ENCODE data around the gene ADPRM.
A peak's percentile ranks its signal among the peaks of the same experiment; 100 is the strongest.
"Not testable (repeated sequence)": the region's sequence is repeated elsewhere in the genome, so short reads cannot be mapped to it uniquely, and the experiment has no call there.

ADPRM gene

DNA sequence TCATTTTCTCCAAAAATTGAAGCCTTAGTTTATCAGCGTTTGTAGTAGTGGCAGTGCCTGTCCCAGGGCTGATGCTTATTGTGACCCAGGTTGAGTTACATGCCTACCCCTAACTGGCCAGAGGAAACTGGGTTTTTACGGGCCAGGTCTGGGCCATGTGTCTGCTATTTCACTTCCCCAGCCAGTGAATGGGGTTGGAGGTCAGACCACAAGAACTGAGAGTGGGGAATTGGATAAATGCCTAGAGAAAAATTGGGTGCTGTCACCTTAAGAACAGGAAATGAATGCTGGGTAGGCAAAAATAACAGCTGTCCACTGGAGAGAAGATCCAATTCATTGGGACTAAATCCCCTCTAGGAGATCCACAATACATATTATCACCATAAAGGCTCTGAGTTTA, 5.2 kb downstream of the ADPRM start:
- peak; percentile 27 for DNase-seq

DNA sequence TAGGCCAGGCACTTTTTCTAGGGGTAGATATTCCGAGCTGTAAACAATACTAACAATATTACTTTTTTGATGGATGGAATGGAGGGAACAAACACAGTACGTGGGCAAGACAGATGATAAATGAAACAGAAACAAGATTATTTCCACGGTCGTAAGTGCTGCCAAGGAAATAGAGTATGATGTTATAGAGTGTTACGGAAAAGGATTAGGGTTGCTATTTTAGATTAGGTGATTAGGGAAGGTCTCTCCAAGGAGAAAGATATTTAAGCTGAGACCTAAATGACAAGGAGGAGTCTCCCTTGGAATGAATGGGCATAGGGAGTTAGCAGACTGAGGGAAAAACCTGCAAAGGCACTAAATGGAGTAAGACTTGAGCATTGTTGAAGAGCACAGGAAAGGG, 8.3 kb downstream of the ADPRM start:
- DNase-seq, result no peak

DNA sequence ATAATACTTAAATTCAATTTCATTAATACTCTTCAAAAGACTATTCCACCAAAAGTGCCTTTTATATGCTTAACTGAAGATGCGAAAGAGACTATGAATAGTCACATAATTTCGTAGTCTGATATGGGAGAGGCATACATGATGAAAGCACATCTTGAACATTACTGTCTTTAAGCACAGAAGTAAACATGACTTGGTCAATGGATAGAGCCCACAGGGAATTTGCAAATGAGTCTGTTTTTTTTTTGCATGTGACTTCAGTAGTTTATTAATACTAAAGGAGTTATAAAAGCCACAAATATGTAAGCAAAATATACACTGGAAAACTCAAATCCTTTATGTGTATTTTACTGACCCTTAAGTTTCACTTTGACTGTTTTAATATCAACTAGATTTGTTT, 15.9 kb downstream of the ADPRM start:
- DNase-seq, result no peak

DNA sequence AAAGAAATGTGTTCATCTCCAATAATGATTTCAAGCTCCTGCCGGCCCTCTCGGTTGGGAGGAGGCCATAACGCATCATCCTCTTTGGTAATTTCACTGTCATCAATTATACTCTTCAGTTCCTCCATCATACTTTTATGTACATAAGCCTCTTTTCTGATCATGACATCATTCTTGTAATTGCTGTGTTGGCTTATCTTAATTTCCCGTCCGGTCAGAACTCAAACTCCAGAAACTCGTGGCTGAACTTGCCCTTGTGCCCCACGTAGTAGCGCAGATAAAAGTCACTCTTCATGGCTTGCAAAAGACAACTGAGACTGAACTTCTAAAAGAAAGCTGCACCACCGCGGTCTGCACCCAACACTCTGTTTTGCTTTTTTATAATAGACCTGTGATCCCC, 18.8 kb downstream of the ADPRM start:
- no peak for DNase-seq

DNA sequence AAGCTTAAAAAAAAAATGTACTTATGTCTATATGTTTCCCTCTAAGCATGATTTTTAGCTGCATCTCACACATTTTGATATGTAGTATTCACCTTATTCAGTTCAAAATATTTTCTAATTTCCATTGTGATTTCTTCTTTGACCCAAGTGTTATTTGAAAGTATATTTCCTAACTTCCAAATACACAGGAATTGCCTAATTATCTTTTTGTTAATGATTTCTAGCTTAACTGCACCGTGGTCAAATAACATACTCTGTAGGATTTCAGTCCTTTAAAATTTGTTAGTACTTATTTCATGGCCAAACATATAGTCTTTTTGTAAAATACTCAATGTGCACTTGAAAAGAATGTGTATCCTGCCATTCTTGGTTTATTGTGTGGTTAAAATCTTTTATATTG, 21.2 kb downstream of the ADPRM start:
- DNase-seq, result no peak

DNA sequence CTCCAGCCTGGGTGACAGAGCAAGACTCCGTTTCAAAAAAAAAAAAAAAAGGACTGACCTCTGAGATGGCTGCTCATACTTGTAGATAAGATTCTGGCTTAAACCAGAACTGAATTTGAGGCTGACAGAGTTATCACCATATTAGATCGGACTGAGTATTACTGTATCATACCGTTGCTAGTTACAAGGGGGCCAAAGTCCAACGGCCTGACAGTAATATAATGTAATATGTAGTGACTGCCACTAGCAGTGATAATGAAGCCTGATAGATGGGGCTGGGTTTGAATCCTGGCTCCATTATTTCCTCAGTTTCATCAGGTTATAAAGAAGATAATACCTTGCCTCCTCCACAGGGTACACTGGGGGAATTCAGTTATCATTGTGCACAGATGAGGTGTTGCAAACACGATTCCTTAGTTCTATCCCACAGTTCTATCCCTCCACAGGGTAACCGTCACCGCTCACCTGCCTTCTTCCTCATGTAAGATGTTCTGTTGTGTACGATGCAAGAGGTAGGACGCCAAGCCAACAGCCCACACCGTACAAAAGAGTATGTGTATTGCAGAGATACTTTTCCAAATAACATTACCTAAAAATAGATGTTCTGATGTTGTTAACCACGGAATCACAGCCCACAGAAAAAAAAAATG, 27.3 kb downstream of the ADPRM start:
- no peak for DNase-seq

DNA sequence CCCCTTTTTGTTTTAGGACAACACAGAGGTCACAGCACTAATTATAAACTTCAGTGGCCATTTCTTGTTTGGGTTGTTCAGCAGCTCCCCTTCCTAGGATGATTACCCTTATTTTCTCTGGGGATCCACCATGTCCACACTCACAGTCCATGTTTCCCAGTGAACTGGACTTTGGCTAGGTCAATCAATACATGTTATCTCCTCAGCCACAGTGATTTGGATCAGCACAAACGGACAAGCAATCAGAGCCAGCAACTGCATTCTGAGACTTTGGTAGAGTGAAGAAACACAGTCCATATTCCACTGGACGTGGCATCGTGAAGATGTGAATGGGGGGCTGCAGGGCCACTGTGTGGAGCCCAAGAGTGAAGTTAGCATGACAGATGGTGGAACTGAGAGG, 27.9 kb downstream of the ADPRM start:
- DNase-seq, result no peak

DNA sequence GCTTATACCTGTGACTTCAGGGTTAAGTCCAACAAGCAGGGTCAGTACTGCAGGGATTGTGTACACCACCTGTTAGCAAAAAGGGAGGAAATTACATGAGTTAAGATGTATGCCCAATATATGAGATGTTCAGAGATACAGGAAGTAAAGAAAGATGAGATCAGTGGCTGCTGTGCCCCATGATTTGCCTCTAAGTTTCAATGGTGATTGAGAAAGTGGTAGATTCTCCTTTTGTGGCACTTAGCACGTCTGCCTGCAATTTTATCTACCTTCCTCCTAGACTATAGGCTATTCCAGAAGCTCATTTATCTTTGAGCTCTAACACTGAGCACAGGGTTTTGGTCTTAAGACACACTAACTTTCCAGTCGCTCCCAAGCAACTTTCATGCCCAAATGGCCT, 28.8 kb downstream of the ADPRM start:
- peak; percentile 50 for DNase-seq

DNA sequence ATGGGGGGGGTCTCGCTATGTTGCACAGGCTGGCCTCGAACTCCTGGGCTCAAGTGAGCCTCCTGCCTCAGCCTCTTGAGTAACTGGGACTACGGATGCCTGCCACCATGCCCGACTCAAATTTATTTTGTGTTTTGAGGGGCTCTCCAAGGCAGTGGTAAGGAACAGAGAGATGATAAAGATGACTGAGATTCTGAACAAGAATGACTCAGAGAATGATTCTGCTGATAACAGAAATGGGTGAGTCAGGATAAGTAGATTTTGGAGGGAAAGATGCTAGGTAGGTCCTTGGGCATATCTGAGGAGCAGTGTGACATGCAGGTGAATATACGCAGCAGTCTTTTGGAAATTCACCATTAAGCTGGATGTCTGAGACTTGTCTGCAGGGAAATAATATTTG, 29.8 kb downstream of the ADPRM start:
- DNase-seq, result no peak

DNA sequence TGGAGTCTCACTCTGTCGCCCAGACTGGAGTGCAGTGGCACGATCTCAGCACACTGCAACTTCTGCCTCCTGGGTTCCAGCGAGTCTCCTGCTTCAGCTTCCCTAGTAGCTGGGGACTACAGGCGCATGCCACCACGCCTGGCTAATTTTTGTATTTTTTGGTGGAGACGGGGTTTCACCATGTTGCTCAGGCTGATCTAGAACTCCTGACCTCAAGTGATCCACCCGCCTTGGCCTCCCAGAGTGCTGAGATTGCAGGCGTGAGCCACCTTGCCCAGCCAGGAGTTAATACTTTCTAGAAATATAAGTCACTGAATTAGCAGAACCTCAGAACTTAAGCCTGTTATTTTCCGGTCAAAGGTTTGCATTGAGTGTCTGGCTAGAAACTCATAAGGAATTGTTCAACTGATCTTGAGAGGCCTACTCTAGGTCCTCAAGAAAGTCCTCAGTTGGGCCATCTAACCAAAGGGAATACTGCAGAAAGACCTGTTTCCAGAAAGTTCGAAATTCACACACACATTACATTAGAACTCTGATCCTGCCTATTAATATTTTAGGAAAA, 31.0 kb downstream of the ADPRM start:
- no peak for DNase-seq

DNA sequence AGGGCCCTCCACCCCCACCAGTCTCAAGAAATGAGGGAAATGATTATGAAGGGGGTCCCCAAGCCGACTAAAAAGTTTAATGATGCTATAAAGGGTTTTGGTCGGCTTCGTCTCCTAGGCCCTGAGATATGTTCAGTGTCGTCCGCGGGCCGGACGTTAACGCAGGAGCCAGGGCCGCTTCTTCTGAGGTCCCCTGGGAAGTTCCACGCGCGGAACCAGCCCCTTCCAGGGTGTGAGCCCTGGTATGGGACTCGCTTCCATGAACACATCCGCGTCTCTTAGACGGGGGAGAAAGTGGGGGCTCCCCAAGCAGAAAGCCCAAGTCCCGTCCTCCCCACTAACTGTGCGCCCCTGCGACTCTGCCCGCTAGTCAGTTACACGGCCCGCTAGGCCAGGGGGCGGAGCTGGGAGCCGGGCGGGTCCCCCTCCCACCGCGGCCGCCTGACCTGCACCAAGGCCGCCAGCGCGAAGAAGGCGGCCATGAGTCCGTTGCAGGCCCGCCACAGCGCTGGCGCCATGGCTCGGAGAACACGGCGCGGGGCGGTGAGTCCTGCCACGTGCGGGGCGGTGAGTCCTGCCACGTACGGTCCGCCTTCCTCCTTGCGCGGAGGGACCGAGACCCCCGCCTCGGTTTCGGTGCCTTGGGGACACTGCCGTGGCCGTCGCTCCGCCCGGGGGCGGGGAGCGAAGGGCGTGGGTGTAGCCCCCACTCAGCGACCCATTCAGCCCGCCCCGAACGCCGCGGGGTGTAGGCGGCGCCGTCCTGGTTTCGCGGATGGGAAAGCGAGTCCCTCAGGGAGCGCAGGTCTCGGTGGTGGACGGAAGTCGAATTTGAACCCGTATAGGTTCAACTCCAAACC, 32.2 kb downstream of the ADPRM start, which contains the start of gene TMEM220:
Gene TMEM220 (minus strand): TSS at position 690 of the 860 bp plus-strand sequence. CDS start 172 bp downstream, at position 518.
- DNase-seq, result peak; percentile 68

DNA sequence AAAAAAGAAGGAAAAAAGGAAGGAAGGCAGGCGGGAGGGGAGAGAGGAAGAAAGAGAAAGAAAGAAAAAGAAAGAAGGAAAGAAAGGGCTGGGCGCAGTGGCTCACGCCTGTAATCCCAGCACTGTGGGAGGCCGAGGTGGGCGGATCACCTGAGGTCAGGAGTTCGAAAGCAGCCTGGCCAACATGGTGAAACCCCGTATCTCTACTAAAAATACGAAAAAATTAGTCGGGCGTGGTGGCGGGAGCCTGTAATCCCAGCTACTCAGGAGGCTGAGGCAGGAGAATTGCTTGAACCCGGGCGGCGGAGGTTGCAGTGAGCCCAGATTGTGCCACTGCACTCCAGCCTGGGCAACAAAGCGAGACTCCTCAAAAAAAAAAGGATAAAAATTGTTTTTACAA, 32.9 kb downstream of the ADPRM start:
- not testable (repeated sequence) for DNase-seq

DNA sequence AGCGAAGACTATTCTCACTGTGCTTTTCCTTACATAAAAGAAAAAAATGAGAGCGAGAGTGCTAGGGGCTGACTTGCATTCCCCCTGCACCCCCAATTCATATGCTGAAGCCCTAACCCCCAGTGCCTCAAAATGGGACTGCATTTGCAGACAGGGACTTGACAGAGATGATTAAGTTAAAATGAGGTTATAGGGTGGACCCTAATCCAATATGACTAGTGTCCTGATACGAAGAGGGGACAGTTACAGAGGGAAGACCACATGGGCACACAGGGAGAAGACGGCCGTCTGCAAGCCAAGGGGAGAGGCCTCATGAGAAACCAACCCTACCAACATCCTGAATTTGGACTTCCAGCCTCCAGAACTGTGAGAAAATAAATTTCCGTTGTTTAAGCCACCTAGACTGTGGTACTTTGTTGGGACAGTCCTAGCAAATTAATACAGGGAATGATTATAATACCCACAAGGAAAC, 34.0 kb downstream of the ADPRM start:
- no peak for DNase-seq

DNA sequence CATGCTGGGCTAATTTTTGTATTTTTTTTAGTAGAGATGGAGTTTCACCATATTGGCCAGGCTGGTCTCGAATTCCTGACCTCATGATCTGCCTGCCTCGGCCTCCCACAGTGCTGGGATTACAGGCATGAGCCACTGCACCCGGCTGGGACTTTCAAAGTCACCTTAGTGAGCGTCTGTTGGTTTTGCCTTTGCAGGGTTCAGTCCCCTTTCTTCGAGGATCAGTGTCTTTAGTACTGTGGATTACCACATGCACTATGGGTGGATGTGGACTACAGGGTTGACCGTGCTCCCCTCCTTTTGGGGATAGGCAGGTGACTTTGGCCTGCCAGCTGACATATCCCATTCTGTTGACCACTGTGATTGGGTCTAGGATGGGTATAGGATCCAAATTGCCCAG, 34.7 kb downstream of the ADPRM start:
- not testable (repeated sequence) for DNase-seq

DNA sequence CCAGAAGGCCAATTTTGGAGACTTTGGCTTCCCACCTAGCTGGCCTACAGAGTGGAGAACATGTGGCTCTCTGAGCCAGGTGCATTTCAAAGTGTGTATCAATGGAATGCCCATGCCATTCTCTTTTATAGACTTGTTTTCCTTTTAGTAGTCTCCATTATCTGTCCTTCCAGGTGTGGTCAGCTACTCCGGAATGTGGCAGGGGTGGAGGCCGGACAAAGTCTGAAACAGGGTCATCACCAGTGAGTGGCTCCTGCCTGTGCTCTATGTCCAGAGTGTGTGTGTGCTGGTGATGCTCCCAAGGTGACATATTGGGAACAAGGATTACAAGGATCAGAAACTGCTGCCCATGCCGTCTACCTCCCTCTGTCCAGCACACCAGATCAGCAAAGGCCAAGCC, 36.3 kb downstream of the ADPRM start:
- no peak for DNase-seq

DNA sequence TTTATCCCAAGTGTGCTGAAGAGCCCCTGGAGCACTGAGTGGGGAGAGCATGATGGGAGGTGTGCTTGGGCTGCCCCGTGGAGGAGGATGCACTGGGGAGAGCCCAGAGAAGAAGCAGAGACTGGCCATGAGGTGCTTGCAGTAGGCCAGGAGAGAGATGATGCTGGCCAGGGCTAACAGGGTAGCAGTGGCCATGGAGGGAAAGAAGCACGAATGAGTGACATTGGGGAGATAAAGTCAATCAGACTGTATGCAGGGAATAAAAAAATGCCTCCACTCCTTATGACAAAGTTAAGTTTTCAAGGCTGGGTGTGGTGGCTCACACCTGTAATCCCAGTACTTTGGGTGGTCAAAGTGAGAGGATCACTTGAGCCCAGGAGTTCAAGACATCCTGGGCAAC, 37.9 kb downstream of the ADPRM start:
- DNase-seq, result no peak

DNA sequence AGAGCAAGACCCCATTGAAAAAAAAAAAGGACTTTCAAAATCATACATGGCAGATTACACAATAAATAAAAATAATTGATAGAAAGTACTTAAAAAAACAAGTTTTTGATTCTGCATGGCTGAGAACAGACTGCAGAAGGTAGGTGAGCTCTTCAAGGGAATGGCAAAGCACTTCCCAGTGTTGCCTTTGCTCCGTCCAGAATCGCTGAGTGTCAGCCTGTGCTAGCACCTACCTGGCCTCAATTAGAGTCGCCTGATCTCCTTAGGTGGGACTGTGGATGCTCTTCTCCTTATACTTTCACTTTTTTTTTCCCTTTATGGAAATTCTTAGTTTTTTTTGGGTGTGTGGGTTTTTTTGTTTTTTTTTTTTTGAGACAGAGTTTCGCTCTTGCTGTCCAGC, 38.4 kb downstream of the ADPRM start:
- DNase-seq, result no peak

DNA sequence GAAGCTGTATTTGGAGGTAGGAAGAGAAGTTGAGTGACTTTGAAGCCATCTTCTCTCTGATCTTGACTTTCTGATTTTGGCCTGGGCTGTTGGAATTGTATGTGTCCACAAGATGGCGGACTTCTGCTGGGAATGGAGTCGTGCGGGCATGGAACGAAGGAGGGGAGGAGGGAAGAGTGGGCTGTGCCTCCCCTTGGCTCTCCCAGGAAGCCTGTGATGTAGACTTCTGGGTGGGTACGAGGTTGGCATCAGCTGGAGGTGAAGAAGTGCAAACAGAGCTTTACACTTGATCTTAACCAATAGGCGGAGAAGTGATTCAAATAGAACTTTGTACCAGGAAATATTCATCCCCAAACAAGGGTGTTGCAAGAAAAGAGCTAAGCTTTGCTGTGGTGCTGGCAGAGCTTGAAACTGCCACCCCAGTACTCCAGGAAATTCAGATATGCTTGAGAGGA, 39.8 kb downstream of the ADPRM start:
- peak; percentile 40 for DNase-seq

DNA sequence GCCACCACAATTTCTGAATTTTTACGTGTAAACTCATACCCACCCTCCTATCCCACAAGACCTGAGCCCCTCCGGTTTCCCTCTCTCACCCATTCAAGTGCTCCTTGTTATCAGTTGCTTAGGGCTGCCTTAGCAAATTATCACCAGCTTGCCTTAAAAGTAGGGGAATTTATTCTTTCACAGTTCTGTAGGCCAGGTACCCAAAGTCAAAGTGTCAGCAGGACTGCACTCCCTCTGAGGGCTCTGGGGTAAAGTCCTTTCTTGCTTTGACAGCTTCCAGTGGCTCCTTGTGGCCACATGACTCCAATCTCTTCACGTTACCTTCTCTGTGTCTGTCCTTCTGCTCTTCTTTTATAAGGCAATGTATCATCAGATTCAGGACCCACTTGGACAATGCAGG, 40.3 kb downstream of the ADPRM start:
- no peak for DNase-seq

DNA sequence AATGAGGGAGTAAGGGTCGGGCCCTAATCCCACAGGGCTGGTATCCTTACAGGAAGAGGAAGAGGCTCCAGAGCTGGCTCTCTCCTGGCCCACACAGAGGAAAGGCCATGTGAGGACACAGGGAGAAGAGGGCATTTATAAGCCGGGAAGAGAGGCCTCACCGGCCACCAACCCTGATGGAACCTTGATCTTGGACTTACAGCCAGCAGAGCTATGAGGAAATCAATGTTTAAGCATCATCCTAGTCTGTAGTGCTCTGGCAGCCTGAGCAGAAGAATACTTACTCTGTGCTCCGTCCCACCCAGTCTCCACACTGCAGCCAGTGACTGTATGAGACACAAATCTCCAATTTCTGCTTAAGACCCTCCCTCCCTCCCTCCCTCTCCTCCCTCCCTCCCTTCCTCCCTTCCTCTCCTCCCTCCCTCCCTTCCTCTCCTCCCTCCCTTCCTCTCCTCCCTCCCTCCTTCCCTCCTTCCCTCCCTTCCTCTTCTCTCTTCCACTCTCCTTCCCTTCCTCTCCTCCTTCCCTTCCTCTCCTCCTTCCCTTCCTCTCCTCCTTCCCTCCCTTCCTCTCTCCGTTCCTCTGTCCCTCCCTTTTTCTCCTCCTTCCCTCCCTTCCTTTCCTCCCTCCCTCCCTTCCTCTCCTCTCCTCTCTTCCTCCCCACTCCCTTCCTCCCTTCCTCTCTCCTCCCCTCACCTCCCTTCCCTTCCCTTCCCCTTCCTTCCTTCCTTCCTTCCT, 41.3 kb downstream of the ADPRM start:
- DNase-seq, result no peak

DNA sequence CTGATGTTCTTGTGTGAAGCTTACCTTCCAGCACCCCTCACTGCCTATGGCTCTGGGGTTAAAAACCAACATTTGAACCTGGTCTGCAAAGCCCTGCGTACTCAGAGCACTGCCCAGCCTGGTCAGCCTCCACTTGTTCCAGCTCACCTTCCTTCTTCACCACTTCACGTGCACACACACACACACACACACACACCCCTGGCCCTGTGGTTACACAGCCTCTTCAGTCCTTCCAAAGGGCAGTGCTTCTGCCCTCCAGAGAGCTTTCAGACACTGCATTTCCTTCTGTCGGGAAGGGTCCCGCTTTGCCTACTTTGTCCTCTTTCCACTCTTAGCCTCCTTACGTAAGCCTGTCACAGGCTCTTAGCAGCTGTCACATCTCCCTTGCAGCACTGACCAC, 42.0 kb downstream of the ADPRM start:
- no peak for DNase-seq

DNA sequence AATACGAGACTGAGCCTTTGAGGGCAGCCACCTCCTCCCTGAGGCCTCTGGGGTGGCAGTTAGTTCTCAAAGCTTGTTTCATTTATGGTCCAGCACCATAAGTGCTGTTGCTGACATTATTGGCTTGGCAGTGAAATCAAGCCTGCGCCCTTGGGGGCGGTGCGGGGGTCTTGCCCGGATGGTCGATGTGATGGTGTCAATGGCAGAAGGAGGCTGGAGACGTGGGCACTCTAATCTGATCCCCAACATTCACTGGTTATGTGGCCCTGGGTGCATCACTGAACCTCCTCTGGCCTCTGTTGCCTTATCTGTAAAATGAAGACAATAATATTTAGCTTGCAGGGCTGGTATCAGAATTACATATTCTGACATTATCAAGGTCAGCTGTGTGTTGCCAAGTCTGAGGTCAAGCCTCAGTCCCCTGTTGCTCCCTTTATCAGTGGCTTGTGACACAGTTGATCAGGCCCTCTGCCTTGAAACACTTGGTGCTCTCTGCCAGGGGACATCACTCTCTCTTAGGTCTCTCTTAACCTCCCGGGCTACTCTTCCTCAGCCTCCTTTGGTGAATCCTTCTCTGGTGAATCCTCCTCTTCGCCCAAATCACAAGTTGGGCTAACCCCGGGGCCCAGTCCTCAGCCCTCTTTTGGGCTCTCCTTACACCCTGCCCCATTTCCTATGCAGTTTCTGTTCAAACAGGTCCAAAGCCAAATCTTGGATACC, 44.2 kb downstream of the ADPRM start:
- no peak for DNase-seq

DNA sequence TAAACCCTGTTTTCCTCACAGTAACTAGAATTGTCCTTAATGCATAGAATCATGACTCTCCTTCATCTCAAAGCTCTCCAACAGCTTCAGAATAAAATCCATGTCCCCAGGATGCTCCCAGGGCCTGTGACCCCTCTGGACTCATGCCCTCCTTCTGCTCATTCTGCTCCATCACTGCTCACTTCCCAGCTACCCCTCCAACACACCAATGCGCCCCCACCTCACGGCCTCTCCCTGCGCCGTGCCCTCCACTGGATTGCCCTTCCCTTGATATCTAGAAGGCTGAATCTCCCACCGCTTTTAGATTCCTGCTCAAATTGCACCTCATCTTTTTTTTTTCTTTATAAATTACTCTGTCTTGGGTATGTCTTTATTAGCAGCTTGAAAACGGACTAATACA, 45.0 kb downstream of the ADPRM start:
- no peak for DNase-seq
